Liver (tissue), 9 donors: Measurements from ENCODE around the gene FAM124A. TPM values are rescaled to one million over a fixed set of nuclear protein-coding genes. Genes with fewer than 3 reads are reported as not detected.

Experiments used
- DNase-seq: peaks from one replicate; pipeline ENCODE4 v3.0.0-alpha.2; 2017; ENCODE audit warnings: low spot score
- H3K27ac ChIP-seq, 2 donors: one replicate each; pipeline ENCODE4 v1.7.0; 2013; ENCODE audit warnings: inconsistent platforms in 2 of 2, low read length in 2 of 2, control low read depth in 1 of 2, low read depth in 1 of 2, mild to moderate bottlenecking in 1 of 2
- H3K27me3 ChIP-seq, 4 donors: one replicate each; pipeline versions ENCODE4 v1.6.1 to v1.7.0; 2013; ENCODE audit warnings: low read length in 3 of 4, inconsistent platforms in 1 of 4, mild to moderate bottlenecking in 1 of 4, moderate library complexity in 1 of 4; ENCODE audit not compliant: control insufficient read depth in 4 of 4, insufficient read depth in 4 of 4
- H3K36me3 ChIP-seq, 4 donors: one replicate each; pipeline versions ENCODE4 v1.6.1 to v1.7.0; 2013; ENCODE audit warnings: low read length in 3 of 4, mild to moderate bottlenecking in 3 of 4, low read depth in 1 of 4, moderate library complexity in 1 of 4; ENCODE audit not compliant: control insufficient read depth in 4 of 4, insufficient read depth in 3 of 4
- H3K4me1 ChIP-seq, 4 donors: one replicate each; pipeline versions ENCODE4 v1.6.1 to v1.7.0; 2013; ENCODE audit warnings: low read length in 3 of 4, mild to moderate bottlenecking in 3 of 4, moderate library complexity in 1 of 4; ENCODE audit not compliant: control insufficient read depth in 4 of 4, insufficient read depth in 4 of 4
- H3K4me3 ChIP-seq, 3 donors: one replicate each; pipeline versions ENCODE4 v1.6.1 to v1.7.0; 2013; ENCODE audit warnings: low read length in 3 of 3, control low read depth in 1 of 3, low read depth in 1 of 3, mild to moderate bottlenecking in 1 of 3
- H3K9ac ChIP-seq, 2 donors: one replicate each; pipeline ENCODE4 v1.7.0; 2013; ENCODE audit warnings: low read length in 2 of 2, mild to moderate bottlenecking in 2 of 2, moderate library complexity in 2 of 2, control low read depth in 1 of 2, low read depth in 1 of 2
- H3K9me3 ChIP-seq, 4 donors: one replicate each; pipeline versions ENCODE4 v1.6.1 to v1.7.0; 2013; ENCODE audit warnings: low read length in 3 of 4; ENCODE audit not compliant: control insufficient read depth in 4 of 4
- ATF3 ChIP-seq: IDR thresholded peaks from 2 replicates; pipeline ENCODE4 v1.6.1; 2016; ENCODE audit warnings: antibody characterized with exemption
- EGR1 ChIP-seq, 2 donors: IDR thresholded peaks; 2 replicates each; pipeline ENCODE4 v1.6.1; 2016 to 2018; ENCODE audit warnings: antibody characterized with exemption in 2 of 2, low read depth in 2 of 2
- GABPA ChIP-seq, 2 donors: IDR thresholded peaks in 1 of 2; conservative IDR thresholded peaks in 1 of 2; 2 replicates each; pipeline ENCODE4 v1.6.1; 2016; ENCODE audit warnings: antibody characterized with exemption in 2 of 2, mild to moderate bottlenecking in 1 of 2, moderate library complexity in 1 of 2
- HNF4A ChIP-seq, 2 donors: conservative IDR thresholded peaks; 2 replicates each; pipeline ENCODE4 v1.6.1; 2016; ENCODE audit warnings: antibody characterized with exemption in 2 of 2, mild to moderate bottlenecking in 2 of 2
- MAX ChIP-seq: IDR thresholded peaks from 2 replicates; pipeline ENCODE4 v1.6.1; 2016; ENCODE audit warnings: antibody characterized with exemption
- RAD21 ChIP-seq, 2 donors: IDR thresholded peaks; 2 replicates each; pipeline ENCODE4 v1.6.1; 2016; ENCODE audit warnings: antibody characterized with exemption in 2 of 2, mild to moderate bottlenecking in 2 of 2
- RXRA ChIP-seq, 2 donors: IDR thresholded peaks; 2 replicates each; pipeline ENCODE4 v1.6.1; 2017 to 2018; ENCODE audit warnings: antibody characterized with exemption in 2 of 2, mild to moderate bottlenecking in 1 of 2
- SP1 ChIP-seq: IDR thresholded peaks from 2 replicates; pipeline ENCODE4 v1.6.1; 2018; ENCODE audit warnings: antibody characterized with exemption, mild to moderate bottlenecking
- YY1 ChIP-seq: IDR thresholded peaks from 2 replicates; pipeline ENCODE4 v1.6.1; 2016; ENCODE audit warnings: antibody characterized with exemption, mild to moderate bottlenecking
- ZBTB33 ChIP-seq: IDR thresholded peaks from 2 replicates; pipeline ENCODE4 v1.6.1; 2016; ENCODE audit warnings: antibody characterized with exemption
- WGBS: extraction: QIAGEN DNeasy Blood & Tissue Kit; methylation state at CpG from one replicate; pipeline ENCODE4 v1.1.7; 2013; 5-methylcytosine and 5-hydroxymethylcytosine counted together
- polyA plus RNA-seq, 2 donors: library from polyadenylated mRNA; stranded (reverse) in 1 of 2; unstranded in 1 of 2; fragments of 200-250 nt in 1 of 2; fragments of >200 nt in 1 of 2; fragmentation: Nextera tagmentation in 1 of 2; extraction: Ambion mirVana in 1 of 2; gene quantifications; one replicate each; pipeline versions ENCODE4 v1.2.1 to v1.2.3, GENCODE V29; 2013 to 2015
- total RNA-seq, 2 donors: library from RNA; depleted of rRNA; stranded (reverse); fragments of >200 nt; gene quantifications; one replicate each; pipeline ENCODE4 v1.2.3, GENCODE V29; 2014
- TF ChIP-seq, protein P1 (sequence below): IDR thresholded peaks from 2 replicates; pipeline ENCODE4 v1.6.1; 2016; ENCODE audit warnings: antibody characterized with exemption, mild to moderate bottlenecking
- donor health status: healthy.
- donor health status: healthy.
- donor health status: healthy.
- donor health status: healthy.
- donor health status: healthy.

Gene FAM124A
- total and polyA plus RNA-seq, 4 donors, result 0.33 to 0.92 (median 0.46) TPM

DNA sequence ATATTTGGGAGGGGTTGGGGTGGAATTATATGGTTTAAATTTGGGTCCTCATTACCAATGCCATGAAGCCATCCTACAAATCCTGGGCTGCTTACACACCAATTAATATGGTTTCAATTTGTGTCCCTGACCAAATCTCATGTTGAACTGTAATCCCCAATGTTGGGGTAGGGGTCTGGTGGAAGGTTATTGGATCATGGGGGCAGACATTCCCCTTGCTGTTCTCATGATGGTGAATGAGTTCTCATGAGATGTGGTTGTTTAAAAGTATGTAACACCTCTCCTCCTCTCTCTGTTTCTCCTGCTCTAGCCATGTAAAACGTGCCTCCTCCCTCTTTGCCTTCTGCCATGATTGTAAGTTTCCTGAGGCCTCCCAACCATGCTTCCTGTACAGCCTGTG lies 46.6 kb upstream of the FAM124A start:
- H3K9me3 ChIP-seq, result no peaks in the 10 kb centered on the region
- no peaks in the 10 kb centered on the region for H3K27me3 ChIP-seq
- TF ChIP-seq HNF4A (conservative IDR thresholded peaks at IDR 0.05) (no peak), YY1 (no peak)
- TF ChIP-seq, protein P1, sequence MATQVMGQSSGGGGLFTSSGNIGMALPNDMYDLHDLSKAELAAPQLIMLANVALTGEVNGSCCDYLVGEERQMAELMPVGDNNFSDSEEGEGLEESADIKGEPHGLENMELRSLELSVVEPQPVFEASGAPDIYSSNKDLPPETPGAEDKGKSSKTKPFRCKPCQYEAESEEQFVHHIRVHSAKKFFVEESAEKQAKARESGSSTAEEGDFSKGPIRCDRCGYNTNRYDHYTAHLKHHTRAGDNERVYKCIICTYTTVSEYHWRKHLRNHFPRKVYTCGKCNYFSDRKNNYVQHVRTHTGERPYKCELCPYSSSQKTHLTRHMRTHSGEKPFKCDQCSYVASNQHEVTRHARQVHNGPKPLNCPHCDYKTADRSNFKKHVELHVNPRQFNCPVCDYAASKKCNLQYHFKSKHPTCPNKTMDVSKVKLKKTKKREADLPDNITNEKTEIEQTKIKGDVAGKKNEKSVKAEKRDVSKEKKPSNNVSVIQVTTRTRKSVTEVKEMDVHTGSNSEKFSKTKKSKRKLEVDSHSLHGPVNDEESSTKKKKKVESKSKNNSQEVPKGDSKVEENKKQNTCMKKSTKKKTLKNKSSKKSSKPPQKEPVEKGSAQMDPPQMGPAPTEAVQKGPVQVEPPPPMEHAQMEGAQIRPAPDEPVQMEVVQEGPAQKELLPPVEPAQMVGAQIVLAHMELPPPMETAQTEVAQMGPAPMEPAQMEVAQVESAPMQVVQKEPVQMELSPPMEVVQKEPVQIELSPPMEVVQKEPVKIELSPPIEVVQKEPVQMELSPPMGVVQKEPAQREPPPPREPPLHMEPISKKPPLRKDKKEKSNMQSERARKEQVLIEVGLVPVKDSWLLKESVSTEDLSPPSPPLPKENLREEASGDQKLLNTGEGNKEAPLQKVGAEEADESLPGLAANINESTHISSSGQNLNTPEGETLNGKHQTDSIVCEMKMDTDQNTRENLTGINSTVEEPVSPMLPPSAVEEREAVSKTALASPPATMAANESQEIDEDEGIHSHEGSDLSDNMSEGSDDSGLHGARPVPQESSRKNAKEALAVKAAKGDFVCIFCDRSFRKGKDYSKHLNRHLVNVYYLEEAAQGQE, result no peak
- H3K27ac ChIP-seq, result no peak overlapping the region
- DNase-seq, result no peak
- H3K4me3 ChIP-seq, result no peak overlapping the region
- peaks cover 0 to 3% (median 0%) of the 10 kb centered on the region in 4 donors for H3K4me1 ChIP-seq
- 64% methylated on average over 1 of the region's 1 CpG for WGBS
- H3K36me3 ChIP-seq, result no peaks in the 10 kb centered on the region
- no peak overlapping the region for H3K9ac ChIP-seq

DNA sequence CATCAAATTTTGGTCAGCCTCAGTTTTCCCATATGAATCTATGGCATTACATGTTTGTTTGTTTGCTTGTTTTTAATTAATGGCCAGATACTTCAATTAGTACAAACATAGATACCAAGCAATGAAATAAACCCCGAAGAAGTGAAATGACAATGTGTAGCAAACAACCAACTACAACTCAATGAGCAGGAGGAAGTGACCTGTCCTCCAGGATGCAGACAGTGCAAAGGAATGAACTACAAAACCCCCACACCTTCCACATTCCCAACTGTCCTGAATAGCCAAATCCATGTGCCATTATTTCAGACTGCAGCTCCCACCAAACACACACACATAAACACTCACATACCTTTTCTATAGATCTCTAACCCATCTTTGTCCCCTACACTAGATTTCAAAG lies 45.0 kb upstream of the FAM124A start:
- Histone ChIP-seq H3K36me3 (no peaks in the 10 kb centered on the region), H3K4me1 (peaks cover 0 to 3% (median 0%) of the 10 kb centered on the region in 4 donors), H3K27ac (no peak overlapping the region), H3K9me3 (no peaks in the 10 kb centered on the region), H3K9ac (no peak overlapping the region), H3K4me3 (no peak overlapping the region), H3K27me3 (no peaks in the 10 kb centered on the region)
- TF ChIP-seq RXRA (IDR thresholded peaks at IDR 0.05), result no peak
- TF ChIP-seq ATF3, result no peak
- TF ChIP-seq GABPA (IDR thresholded peaks at IDR 0.05 in 1 of 2, conservative IDR thresholded peaks at IDR 0.05 in 1 of 2), result no peak
- TF ChIP-seq EGR1 (IDR thresholded peaks at IDR 0.05; ENCODE audit: low read depth in 2 of 2), result no peak
- no peak for TF ChIP-seq MAX
- no peak for TF ChIP-seq ZBTB33
- TF ChIP-seq SP1, result no peak
- no peak for TF ChIP-seq RAD21 (IDR thresholded peaks at IDR 0.05)
- TF ChIP-seq, protein P1, result no peak
- DNase-seq, result no peak
- WGBS, result 93% methylated on average over 1 of the region's 1 CpG
